Fibroblast of lung (primary cell): ENCODE measurements around the gene OBSL1.

Source experiments
- EZH2 ChIP-seq: IDR thresholded peaks from 2 replicates; pipeline ENCODE4 v1.5.1; 2012; ENCODE audit warnings: low read length, control low read depth, mild to moderate bottlenecking; ENCODE audit errors: missing control alignments
- TF ChIP-seq, protein P1 (sequence below), 2 donors: IDR thresholded peaks in 1 of 2; conservative IDR thresholded peaks in 1 of 2; 1 replicate in 1 of 2; 2 replicates in 1 of 2; pipeline ENCODE4 v1.5.1; 2011 to 2012; ENCODE audit warnings: low read length in 2 of 2, control low read depth in 1 of 2, inconsistent platforms in 1 of 2, low read depth in 1 of 2, mild to moderate bottlenecking in 1 of 2

DNA sequence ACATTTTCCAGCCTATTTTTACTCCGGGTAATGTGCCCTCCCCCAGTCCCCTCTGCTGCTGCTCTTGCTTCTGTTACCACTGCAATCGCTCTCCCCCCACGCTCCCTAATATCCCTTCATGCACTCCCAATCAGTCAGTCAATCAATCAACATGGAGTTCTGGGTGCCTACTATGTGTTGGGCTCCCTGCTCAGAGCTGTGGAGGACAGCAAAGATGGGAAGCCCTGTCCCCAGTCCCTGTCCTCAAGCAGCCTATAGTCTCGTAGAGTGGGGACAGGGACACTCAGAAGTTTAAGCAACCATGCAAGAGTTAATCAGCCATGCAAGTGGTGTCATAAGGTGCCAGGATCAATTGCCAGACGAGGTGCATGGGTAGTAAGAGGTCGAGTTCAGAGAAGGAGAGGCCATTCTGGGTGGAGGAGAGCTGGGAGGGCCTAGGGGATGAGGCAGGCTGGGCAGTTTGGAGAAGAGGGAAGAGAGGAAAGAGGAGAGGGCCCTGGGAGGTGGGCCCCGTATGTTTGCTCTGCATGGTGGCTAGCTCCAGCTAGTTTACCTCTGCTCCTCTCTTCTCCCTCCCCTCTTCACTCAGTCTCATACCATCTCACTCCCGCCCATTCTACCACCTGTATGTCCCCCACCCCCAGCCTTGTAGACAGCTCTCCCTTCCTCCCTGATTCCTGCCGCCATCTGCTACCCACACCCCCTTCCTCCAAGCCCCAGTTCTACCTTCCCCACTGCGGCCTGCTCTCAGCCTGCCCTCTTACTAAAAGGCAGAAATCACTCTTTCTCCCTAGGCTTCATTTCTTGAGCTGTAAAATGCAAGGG, 53.2 kb downstream of the OBSL1 start:
- TF ChIP-seq, protein P1, sequence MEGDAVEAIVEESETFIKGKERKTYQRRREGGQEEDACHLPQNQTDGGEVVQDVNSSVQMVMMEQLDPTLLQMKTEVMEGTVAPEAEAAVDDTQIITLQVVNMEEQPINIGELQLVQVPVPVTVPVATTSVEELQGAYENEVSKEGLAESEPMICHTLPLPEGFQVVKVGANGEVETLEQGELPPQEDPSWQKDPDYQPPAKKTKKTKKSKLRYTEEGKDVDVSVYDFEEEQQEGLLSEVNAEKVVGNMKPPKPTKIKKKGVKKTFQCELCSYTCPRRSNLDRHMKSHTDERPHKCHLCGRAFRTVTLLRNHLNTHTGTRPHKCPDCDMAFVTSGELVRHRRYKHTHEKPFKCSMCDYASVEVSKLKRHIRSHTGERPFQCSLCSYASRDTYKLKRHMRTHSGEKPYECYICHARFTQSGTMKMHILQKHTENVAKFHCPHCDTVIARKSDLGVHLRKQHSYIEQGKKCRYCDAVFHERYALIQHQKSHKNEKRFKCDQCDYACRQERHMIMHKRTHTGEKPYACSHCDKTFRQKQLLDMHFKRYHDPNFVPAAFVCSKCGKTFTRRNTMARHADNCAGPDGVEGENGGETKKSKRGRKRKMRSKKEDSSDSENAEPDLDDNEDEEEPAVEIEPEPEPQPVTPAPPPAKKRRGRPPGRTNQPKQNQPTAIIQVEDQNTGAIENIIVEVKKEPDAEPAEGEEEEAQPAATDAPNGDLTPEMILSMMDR (conservative IDR thresholded peaks at IDR 0.05 in 1 of 2, IDR thresholded peaks at IDR 0.05 in 1 of 2; ENCODE audit: low read depth in 1 of 2, low read length in 2 of 2): no peak
- no peak for TF ChIP-seq EZH2
